NB4 (cell line): ENCODE data around the gene SIRPA.

ENCODE experiments used
- POLR2A ChIP-seq: IDR thresholded peaks from 2 replicates; pipeline ENCODE4 v1.6.1; 2011; ENCODE audit warnings: mild to moderate bottlenecking; ENCODE audit not compliant: insufficient read length; ENCODE audit errors: extremely low read depth
- TF ChIP-seq, protein P1 (sequence below): IDR thresholded peaks from one replicate; pipeline ENCODE4 v1.5.1; 2012; ENCODE audit warnings: low read depth, low read length

DNA sequence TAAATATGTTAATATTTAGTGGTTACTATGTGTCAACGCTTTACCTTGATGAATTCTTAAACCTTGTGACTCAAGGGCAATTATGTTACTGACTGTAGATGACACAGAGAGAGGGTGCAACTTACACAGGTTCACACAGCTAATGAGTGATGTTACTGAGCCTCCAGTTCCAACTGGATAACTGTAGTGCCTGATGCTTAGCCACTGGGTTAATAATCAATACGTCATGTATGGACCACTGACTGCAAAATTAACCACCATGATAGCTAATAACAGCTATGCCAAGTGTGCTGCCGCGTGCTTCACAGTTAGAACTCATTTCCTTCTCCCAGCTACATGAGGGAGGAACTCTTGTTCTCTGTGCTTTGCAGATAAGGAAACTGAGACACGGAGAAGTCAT, 45.4 kb downstream of the SIRPA start:
- TF ChIP-seq, protein P1, sequence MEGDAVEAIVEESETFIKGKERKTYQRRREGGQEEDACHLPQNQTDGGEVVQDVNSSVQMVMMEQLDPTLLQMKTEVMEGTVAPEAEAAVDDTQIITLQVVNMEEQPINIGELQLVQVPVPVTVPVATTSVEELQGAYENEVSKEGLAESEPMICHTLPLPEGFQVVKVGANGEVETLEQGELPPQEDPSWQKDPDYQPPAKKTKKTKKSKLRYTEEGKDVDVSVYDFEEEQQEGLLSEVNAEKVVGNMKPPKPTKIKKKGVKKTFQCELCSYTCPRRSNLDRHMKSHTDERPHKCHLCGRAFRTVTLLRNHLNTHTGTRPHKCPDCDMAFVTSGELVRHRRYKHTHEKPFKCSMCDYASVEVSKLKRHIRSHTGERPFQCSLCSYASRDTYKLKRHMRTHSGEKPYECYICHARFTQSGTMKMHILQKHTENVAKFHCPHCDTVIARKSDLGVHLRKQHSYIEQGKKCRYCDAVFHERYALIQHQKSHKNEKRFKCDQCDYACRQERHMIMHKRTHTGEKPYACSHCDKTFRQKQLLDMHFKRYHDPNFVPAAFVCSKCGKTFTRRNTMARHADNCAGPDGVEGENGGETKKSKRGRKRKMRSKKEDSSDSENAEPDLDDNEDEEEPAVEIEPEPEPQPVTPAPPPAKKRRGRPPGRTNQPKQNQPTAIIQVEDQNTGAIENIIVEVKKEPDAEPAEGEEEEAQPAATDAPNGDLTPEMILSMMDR: no peak
- no peak for TF ChIP-seq POLR2A
